SK-N-SH (cell line): ENCODE data around the gene C2orf72. TPM values are rescaled to one million over a fixed set of nuclear protein-coding genes. Genes with fewer than 3 reads are reported as not detected.

Experiments
- CTCF ChIA-PET: fragments of 300-600, 350-600 bp; formaldehyde crosslinking; extraction: SDS; loops from one replicate; lab custom pipeline; 2021; lab: Yijun Ruan, JAX
- POLR2A ChIA-PET: fragments of 350-600 bp; sonication (Branson Sonifier 250); formaldehyde crosslinking; extraction: SDS; loops from one replicate; lab custom pipeline; 2020; ENCODE audit warnings: antibody characterized with exemption, inconsistent platforms; lab: Yijun Ruan, JAX
- DNase-seq: peaks from one replicate; pipeline ENCODE4 v3.0.0; 2012
- H2AFZ ChIP-seq: fragments of 200-600 bp; sonication (generic); 2 replicates; pipeline ENCODE4 v1.8.1; 2016; ENCODE audit warnings: antibody characterized with exemption, mild to moderate bottlenecking, low read depth
- H3F3A ChIP-seq: fragments of 200-600 bp; sonication (generic); replicated peaks from 2 replicates; pipeline ENCODE3; 2016; ENCODE audit warnings: antibody characterized with exemption, mild to moderate bottlenecking; ENCODE audit not compliant: insufficient read depth
- H3K27ac ChIP-seq, 2 experiments: fragments of 200-500 bp in 1 of 2; fragments of 200-600 bp in 1 of 2; sonication (Bioruptor generic) in 1 of 2; sonication (generic), shearing (Covaris generic) in 1 of 2; 2 replicates each; pipeline versions ENCODE4 v1.5.1 to v1.6.1; 2014 to 2016; ENCODE audit warnings: low read depth in 2 of 2, inconsistent platforms in 1 of 2, low read length in 1 of 2, mild to moderate bottlenecking in 1 of 2, mixed read lengths in 1 of 2
- H3K27me3 ChIP-seq: fragments of 200-600 bp; sonication (generic), shearing (Covaris generic); 2 replicates; pipeline ENCODE4 v1.6.1; 2016; ENCODE audit warnings: mixed run types; ENCODE audit not compliant: insufficient read depth
- H3K36me3 ChIP-seq, 2 experiments: fragments of 200-500 bp in 1 of 2; fragments of 200-600 bp in 1 of 2; sonication (Bioruptor generic) in 1 of 2; sonication (generic) in 1 of 2; replicated peaks in 1 of 2; 2 replicates each; pipeline versions ENCODE3 to v1.5.1; 2014 to 2016; ENCODE audit warnings: low read length in 1 of 2, mild to moderate bottlenecking in 1 of 2; ENCODE audit not compliant: insufficient read depth in 2 of 2, control insufficient read depth in 1 of 2
- H3K4me1 ChIP-seq, 2 experiments: fragments of 200-500 bp in 1 of 2; fragments of 200-600 bp in 1 of 2; sonication (Bioruptor generic) in 1 of 2; sonication (generic), shearing (Covaris generic) in 1 of 2; 2 replicates each; pipeline versions ENCODE4 v1.5.1 to v1.6.1; 2014 to 2016; ENCODE audit warnings: low read depth in 1 of 2, low read length in 1 of 2, mixed run types in 1 of 2; ENCODE audit not compliant: insufficient read depth in 2 of 2, control insufficient read depth in 1 of 2
- H3K4me2 ChIP-seq: fragments of 200-600 bp; sonication (generic), shearing (Covaris generic); 2 replicates; pipeline ENCODE4 v1.6.1; 2017; ENCODE audit warnings: mixed run types
- H3K4me3 ChIP-seq, 2 experiments: fragments of 200-500 bp in 1 of 2; fragments of 200-600 bp in 1 of 2; sonication (Bioruptor generic) in 1 of 2; sonication (generic), shearing (Covaris generic) in 1 of 2; 2 replicates each; pipeline versions ENCODE4 v1.5.1 to v1.8.1; 2014 to 2016; ENCODE audit warnings: low read depth in 2 of 2, inconsistent platforms in 1 of 2, low read length in 1 of 2, mild to moderate bottlenecking in 1 of 2, mixed read lengths in 1 of 2, moderate library complexity in 1 of 2
- H3K79me2 ChIP-seq: fragments of 200-600 bp; sonication (generic); 2 replicates; pipeline ENCODE4 v1.8.1; 2017; ENCODE audit warnings: mild to moderate bottlenecking; ENCODE audit not compliant: insufficient read depth
- H3K9ac ChIP-seq: fragments of 200-600 bp; sonication (generic); 2 replicates; pipeline ENCODE4 v1.6.1; 2017; ENCODE audit warnings: mixed run types
- H3K9me2 ChIP-seq: fragments of 200-600 bp; sonication (generic); 2 replicates; pipeline ENCODE4 v1.6.1; 2017; ENCODE audit warnings: mixed run types
- H3K9me3 ChIP-seq: fragments of 200-600 bp; sonication (generic); 2 replicates; pipeline ENCODE4 v1.6.1; 2017; ENCODE audit warnings: mixed run types, mild to moderate bottlenecking, moderate library complexity
- H4K20me1 ChIP-seq: fragments of 200-600 bp; sonication (generic); 2 replicates; pipeline ENCODE4 v1.6.1; 2017; ENCODE audit warnings: mild to moderate bottlenecking, mixed run types; ENCODE audit not compliant: insufficient read depth
- ELF1 ChIP-seq: IDR thresholded peaks from 2 replicates; pipeline ENCODE4 v1.4.0; 2012
- EZH2phosphoT487 ChIP-seq: fragments of 200-600 bp; sonication (generic); IDR thresholded peaks from 2 replicates; pipeline ENCODE4 v1.6.1; 2017; ENCODE audit warnings: low read depth, mixed run types, mild to moderate bottlenecking, antibody characterized with exemption, moderate library complexity, borderline replicate concordance
- POLR2AphosphoS5 ChIP-seq: IDR thresholded peaks from 2 replicates; pipeline ENCODE4 v1.6.1; 2012; ENCODE audit warnings: low read depth, low read length
- SIN3A ChIP-seq: IDR thresholded peaks from 2 replicates; pipeline ENCODE4 v1.6.1; 2012; ENCODE audit warnings: low read depth, mild to moderate bottlenecking, low read length, moderate library complexity, borderline replicate concordance
- YY1 ChIP-seq: IDR thresholded peaks from 2 replicates; pipeline ENCODE4 v1.4.0; 2012; ENCODE audit warnings: low read depth, mild to moderate bottlenecking
- WGBS: methylation state at CpG from one replicate; pipeline ENCODE4 v1.1.6; 2017; ENCODE audit warnings: low lambda C conversion rate; 5-methylcytosine and 5-hydroxymethylcytosine counted together
- polyA plus RNA-seq, 3 experiments: library from polyadenylated mRNA; depleted of rRNA; stranded (reverse); fragments of >200 nt; gene quantifications; 2 replicates each; pipeline ENCODE4 v1.2.3, GENCODE V29; 2012
- TF ChIP-seq, protein P1 (sequence below): IDR thresholded peaks from 2 replicates; pipeline ENCODE4 v1.4.0; 2012; ENCODE audit warnings: low read depth
- TF ChIP-seq, protein P2 (sequence below): IDR thresholded peaks from 2 replicates; pipeline ENCODE4 v1.6.1; 2012; ENCODE audit warnings: mild to moderate bottlenecking, low read depth, low read length, moderate library complexity

The C2orf72 gene
- polyA plus RNA-seq, 1 of the 3 experiments (the other 2 are of a cell fraction), result 0.35 TPM

DNA sequence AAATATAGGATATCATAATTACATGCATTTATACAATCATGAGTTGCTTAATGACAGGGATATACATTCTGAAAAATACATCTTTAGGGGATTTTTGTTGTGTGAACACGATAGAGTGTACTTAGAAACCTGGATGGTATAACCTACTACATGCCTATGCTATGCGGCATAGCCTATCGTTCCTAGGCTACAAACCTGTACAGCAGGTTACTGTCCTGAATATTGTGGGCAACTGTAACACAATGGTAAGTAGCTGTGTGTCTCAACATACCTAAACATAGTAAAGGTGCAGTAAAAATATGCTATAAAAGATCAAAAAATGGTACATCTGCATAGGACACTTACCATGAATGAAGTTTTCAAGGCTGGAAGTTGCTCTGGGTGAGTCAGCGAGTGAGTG is 6.5 kb downstream of the C2orf72 start:
- CTCF ChIA-PET, result interaction anchor here (0.8 to 1.2 kb wide), 2 partner anchors 10 to 191 kb away, joined by 3 to 8 read pairs; no protein-coding TSS in a partner anchor
- 82% methylated on average over 4 of the region's 4 CpGs for WGBS
- DNase-seq, result no peak

DNA sequence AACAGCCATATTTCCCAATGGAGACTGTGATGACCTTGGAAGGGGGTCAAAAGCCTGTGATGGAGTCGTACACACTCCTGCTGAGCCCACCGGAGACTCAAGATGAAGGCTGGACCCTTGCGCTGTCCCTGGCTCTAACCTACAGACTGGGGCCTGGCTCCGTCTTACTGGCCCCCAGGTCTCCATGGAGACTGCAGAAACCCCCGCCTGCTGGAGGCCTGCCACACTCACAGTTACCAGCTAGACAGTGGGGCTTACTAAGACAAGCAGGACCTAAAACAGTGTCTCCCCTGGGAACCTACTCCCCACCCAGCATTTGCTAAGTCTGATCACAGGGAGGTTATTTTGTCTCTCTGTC is 9.6 kb downstream of the C2orf72 start:
- Histone ChIP-seq H3K79me2 (no peaks in the 10 kb centered on the region), H3K4me3 (no peak overlapping the region), H3F3A (no peaks in the 10 kb centered on the region), H3K4me2 (no peak overlapping the region), H3K9me2 (no peaks in the 10 kb centered on the region), H2AFZ (no peak overlapping the region), H3K27ac (no peak overlapping the region), H3K4me1 (no peaks in the 10 kb centered on the region; a peak in 1 of 4 replicates), H3K9me3 (no peaks in the 10 kb centered on the region), H3K9ac (no peak overlapping the region), H4K20me1 (no peaks in the 10 kb centered on the region), H3K27me3 (no peaks in the 10 kb centered on the region), H3K36me3 (no peaks in the 10 kb centered on the region)
- DNase-seq, result no peak
- no peak for TF ChIP-seq SIN3A
- TF ChIP-seq, protein P1, sequence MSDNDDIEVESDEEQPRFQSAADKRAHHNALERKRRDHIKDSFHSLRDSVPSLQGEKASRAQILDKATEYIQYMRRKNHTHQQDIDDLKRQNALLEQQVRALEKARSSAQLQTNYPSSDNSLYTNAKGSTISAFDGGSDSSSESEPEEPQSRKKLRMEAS, result no peak
- TF ChIP-seq EZH2phosphoT487, result no peak
- no peak for TF ChIP-seq YY1
- TF ChIP-seq, protein P2, sequence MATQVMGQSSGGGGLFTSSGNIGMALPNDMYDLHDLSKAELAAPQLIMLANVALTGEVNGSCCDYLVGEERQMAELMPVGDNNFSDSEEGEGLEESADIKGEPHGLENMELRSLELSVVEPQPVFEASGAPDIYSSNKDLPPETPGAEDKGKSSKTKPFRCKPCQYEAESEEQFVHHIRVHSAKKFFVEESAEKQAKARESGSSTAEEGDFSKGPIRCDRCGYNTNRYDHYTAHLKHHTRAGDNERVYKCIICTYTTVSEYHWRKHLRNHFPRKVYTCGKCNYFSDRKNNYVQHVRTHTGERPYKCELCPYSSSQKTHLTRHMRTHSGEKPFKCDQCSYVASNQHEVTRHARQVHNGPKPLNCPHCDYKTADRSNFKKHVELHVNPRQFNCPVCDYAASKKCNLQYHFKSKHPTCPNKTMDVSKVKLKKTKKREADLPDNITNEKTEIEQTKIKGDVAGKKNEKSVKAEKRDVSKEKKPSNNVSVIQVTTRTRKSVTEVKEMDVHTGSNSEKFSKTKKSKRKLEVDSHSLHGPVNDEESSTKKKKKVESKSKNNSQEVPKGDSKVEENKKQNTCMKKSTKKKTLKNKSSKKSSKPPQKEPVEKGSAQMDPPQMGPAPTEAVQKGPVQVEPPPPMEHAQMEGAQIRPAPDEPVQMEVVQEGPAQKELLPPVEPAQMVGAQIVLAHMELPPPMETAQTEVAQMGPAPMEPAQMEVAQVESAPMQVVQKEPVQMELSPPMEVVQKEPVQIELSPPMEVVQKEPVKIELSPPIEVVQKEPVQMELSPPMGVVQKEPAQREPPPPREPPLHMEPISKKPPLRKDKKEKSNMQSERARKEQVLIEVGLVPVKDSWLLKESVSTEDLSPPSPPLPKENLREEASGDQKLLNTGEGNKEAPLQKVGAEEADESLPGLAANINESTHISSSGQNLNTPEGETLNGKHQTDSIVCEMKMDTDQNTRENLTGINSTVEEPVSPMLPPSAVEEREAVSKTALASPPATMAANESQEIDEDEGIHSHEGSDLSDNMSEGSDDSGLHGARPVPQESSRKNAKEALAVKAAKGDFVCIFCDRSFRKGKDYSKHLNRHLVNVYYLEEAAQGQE, result no peak
- WGBS, result no CpG with 5 or more reads among the region's 5 CpGs
- POLR2A ChIA-PET, result no interaction called here
- CTCF ChIA-PET, result interaction anchor here (0.8 to 1.2 kb wide), 2 partner anchors 57 to 222 kb away, joined by 4 read pairs; no protein-coding TSS in a partner anchor

More for the DNA sequence above, 6.5 kb downstream of the C2orf72 start:
- no peak overlapping the region for H2AFZ ChIP-seq
- no peaks in the 10 kb centered on the region for H4K20me1 ChIP-seq
- no peaks in the 10 kb centered on the region for H3F3A ChIP-seq
- POLR2A ChIA-PET, result no interaction called here
- H3K79me2 ChIP-seq, result no peaks in the 10 kb centered on the region
- no peak overlapping the region for H3K27ac ChIP-seq
- no peak overlapping the region for H3K4me3 ChIP-seq
- TF ChIP-seq, protein P2, result no peak
- no peak for TF ChIP-seq ELF1
- no peak for TF ChIP-seq POLR2AphosphoS5
- H3K9ac ChIP-seq, result no peak overlapping the region
- H3K36me3 ChIP-seq, result no peaks in the 10 kb centered on the region
- no peaks in the 10 kb centered on the region for H3K9me2 ChIP-seq
- no peak overlapping the region for H3K4me2 ChIP-seq
- no peaks in the 10 kb centered on the region for H3K9me3 ChIP-seq
- H3K27me3 ChIP-seq, result peaks cover 6% of the 10 kb centered on the region; the same call in 1 of the 2 replicates
- H3K4me1 ChIP-seq, result no peaks in the 10 kb centered on the region
